CD4-positive, alpha-beta T cell treated with Interleukin-6 for 4 hours (primary cell): Measurements from ENCODE around the gene PCDH10.

Experiments
- DNase-seq: peaks from one replicate; pipeline ENCODE4 v3.0.0-alpha.2; 2020; ENCODE audit warnings: mixed read lengths

Gene PCDH10, protein sequence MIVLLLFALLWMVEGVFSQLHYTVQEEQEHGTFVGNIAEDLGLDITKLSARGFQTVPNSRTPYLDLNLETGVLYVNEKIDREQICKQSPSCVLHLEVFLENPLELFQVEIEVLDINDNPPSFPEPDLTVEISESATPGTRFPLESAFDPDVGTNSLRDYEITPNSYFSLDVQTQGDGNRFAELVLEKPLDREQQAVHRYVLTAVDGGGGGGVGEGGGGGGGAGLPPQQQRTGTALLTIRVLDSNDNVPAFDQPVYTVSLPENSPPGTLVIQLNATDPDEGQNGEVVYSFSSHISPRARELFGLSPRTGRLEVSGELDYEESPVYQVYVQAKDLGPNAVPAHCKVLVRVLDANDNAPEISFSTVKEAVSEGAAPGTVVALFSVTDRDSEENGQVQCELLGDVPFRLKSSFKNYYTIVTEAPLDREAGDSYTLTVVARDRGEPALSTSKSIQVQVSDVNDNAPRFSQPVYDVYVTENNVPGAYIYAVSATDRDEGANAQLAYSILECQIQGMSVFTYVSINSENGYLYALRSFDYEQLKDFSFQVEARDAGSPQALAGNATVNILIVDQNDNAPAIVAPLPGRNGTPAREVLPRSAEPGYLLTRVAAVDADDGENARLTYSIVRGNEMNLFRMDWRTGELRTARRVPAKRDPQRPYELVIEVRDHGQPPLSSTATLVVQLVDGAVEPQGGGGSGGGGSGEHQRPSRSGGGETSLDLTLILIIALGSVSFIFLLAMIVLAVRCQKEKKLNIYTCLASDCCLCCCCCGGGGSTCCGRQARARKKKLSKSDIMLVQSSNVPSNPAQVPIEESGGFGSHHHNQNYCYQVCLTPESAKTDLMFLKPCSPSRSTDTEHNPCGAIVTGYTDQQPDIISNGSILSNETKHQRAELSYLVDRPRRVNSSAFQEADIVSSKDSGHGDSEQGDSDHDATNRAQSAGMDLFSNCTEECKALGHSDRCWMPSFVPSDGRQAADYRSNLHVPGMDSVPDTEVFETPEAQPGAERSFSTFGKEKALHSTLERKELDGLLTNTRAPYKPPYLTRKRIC

GRCh38 chr4:133148690-133149363 is at the start of gene PCDH10:
TSS of gene PCDH10 (plus strand) at chr4:133149294. CDS start at chr4:133150141, 847 bp downstream.
- no peak for DNase-seq

DNA sequence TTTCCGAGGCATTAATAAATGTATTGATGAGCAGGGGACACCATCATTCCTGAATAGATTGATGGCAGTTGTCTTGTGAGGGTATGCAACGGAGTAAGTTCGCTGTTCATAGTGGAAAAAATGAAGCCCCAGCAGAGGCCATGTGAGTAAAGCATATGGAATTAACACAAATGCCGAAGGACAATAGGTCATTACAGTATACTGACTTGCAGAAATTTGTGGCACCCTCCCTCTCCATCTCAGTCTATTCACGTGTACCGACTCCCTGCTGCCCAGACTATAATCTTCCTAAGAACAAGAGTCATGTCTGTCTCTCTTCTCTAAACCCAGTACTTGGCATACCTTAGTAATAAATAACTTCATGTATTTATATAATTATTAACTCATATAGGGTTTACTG is 47.1 kb upstream of the PCDH10 start:
- DNase-seq = no peak

DNA sequence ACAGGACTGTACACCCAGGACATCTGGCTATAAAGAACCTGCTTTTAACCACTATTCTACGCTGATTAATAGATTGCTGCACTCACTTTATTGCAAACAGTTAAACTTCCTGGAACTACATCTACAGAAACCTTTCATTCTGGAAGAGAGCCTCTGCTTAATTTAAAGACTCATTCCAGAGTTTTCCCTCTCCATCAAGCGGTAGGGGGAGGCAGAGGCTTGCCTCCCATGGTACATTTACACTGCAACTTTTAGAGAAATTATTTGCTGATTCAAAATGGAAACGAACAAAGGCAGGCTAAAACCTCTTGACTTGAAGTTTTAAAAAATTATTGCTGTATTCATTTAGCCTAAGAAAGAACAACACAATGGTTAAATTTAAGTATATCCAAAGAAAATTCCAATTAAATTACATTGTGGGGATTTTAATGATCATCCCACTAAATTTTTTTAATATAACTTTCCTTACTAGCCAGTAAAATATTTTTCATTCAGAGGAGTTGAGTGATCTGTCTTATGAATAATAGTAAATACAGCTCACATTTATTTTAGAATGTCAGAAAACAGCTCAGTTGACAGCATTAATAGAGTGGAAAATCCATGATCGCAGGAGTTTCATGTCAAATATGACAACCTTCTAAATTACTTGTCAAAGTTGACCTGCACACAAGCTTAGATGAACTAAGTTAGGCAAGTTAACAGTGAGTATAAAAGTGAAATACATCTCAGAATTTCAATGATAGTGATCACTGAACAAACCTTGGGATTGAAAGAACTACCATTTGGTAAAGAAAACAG is 46.3 kb upstream of the PCDH10 start:
- DNase-seq = no peak

- DNase-seq = no peak
Measured at GRCh38 chr4:133112641-133113040, 36.5 kb upstream of the PCDH10 start.

- no peak for DNase-seq
Measured at GRCh38 chr4:133124746-133125145, 24.3 kb upstream of the PCDH10 start.

DNA sequence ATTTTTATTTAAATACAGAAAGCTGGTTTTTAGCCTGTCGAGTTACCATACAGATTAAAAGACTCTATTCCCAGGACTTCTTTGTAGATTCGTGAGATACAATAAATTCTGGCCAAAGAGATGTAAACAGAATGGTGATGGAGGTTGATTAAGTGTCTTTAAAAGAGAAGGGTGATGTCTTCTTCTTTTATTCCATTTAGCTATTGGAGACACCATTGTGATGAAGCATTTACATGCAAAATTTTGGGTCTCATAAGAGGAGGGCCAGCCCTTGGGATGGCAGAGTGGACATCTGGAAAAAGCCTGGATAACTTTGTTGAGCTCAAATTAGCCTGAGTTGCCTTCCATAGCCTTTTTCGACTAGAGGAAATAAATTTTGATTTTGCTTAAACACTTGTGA is 21.6 kb upstream of the PCDH10 start:
- DNase-seq = no peak

DNA sequence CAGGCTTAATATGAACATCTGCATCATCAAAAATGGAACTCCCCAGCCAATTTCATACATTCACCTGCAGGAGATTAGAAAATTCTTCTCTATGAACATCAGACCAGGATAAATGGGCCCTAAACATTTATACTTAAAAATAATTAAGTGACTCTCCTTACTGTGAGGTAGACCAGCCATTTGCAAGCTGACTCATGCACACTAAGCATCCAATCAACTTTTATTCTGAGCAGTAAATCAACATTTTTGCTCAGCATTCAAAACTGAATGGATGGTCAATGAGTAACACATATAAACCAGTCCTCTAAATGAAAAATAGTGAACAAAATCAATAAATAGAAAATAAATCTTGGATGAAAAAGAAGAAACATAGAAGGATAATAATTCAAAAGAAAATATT is 19.9 kb upstream of the PCDH10 start:
- DNase-seq = no peak

GRCh38 chr4:133130171-133130570 is 18.9 kb upstream of the PCDH10 start:
- DNase-seq = no peak

GRCh38 chr4:133131829-133132460 is 17.1 kb upstream of the PCDH10 start:
- DNase-seq = no peak

- DNase-seq = no peak
Measured at GRCh38 chr4:133136833-133137232, 12.3 kb upstream of the PCDH10 start.

- DNase-seq = no peak
Measured at GRCh38 chr4:133137571-133137970, 11.5 kb upstream of the PCDH10 start.

DNA sequence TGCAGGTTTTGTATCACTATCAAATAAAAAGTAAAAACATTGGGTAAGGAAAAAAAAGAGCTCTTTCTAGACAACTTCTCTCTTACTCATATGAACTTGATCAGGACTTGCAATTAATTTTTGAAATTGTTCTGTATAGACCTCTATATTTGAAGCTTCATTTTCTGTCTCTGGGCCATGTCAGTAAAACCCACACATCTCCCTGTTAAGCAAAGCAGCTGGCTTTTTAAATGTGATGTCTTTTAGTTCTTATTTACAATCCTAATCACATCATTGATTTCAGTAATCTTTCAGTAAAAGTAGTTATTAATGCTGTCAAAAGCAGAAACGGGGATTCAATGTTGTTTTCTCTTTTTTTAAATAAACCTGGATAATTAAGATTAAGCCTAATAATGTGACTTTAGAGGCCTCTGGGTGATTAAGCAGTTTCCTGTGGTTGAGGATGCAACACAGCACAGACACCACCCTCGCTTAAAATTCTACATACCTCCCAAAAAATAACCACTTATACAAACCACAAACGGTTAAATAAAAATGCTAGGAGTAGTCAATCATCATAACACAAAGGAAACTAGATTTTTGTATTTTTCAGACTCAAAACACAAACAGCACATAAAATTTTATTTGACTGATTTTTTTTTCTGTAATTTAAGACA is 5.2 kb upstream of the PCDH10 start:
- DNase-seq = no peak

DNA sequence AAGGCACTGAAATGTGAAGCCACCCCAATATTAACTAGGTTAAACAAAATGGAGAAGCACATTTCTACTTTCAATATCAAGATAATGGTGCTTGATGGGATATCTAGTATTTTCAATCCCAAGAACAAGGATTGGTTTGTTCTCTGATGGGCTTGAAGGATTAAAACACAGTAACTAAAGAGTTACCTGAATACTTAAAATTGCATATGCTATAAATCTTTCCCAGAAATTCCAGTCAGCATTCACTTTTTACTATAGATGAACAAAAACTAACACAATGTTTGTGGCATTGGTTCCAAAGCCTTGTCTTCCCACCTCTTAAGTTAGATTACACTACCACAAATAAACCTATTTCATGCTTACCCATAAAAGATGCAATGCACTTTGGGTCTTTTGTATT is 3.9 kb upstream of the PCDH10 start:
- DNase-seq = no peak

GRCh38 chr4:133145758-133146573 is 3.1 kb upstream of the PCDH10 start:
- no peak for DNase-seq

DNA sequence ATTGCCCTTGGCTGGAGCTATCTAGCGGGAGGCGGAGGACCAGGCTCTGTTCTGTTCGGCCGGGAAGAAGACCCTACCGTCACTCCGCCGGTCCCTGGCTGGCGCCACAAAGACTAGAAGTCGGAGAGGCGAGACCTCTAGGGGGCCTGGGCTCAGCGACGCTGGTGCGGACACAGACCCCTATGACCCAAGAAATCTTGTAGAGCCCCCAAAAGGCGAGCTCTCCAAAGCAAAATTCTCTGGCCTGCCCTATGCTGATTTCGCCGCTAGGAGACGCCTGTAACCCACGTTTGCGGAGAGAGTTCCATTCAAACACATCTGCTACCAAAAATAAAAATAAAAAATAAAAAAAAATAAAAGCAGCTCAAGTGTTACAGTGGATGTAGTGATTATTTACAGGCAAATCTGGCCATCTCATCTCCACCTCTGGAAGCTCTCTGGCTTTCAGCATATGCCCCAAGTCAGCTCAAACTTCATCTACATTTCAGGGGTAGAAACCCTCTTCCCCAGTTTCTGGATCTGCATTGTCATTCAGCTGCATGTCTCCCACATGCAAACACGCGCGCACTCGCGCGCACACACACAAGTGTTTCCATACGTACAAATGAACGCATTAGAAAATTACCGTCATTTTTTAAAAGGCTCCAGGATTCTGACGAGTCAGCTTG is 2.4 kb upstream of the PCDH10 start:
- no peak for DNase-seq

DNA sequence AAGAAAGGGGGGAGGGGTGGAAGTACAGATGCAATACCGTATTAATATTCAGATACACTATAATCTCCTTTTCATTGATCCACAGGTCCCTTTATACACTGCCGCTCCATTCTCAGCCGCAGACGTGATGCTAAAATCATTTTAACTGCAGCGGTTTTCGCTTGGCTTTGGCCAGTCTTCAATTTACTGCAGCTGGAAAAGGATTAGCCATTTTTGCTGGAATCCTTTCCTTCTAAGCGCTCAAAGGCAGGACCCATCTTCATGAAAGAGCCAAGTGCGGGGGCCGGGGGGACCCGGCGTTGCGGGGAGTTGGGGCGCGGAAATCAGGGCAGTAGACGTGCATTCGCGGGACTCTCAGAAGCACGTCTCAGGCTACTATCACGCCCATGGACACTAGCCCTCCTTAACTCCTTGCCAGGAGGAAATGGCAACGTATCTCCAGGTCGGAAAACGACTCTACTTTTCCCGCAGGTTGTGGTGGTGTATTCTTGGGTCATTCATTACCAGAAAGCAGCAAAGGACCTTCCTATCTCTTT is 1.7 kb upstream of the PCDH10 start:
- no peak for DNase-seq

GRCh38 chr4:133147921-133148689 is 989 bp upstream of the PCDH10 start:
- DNase-seq = no peak

DNA sequence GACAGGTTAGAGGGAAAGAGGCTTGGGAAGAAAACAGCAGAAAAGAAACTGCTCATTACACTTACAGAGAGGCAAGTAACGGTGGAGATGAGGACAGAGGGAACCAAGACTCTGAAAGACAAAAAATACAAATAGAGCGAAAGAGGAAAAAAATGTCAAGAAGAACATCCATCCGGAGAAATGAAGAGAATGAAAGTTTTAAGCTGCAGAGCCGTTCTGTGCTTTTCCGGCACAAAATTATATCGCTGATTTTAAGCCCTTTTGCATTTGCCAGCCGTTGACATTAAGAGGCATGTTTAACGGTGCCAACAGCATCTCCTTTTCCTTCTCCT is 236 bp downstream of the PCDH10 start:
- no peak for DNase-seq
